LoVo (cell line): ENCODE results near the gene TMPRSS9.
A peak's percentile ranks its signal among the peaks of the same experiment; 100 is the strongest.
"Not testable (repeated sequence)": the region's sequence is repeated elsewhere in the genome, so short reads cannot be mapped to it uniquely, and the experiment has no call there.

Experiments used
- DNase-seq: peaks from one replicate; pipeline ENCODE4 v3.0.0-alpha.2; 2016; ENCODE audit warnings: low spot score

TMPRSS9 gene

GRCh38 chr19:2438178-2438577, 78.1 kb downstream of the TMPRSS9 start:
- DNase-seq: no peak

GRCh38 chr19:2440515-2440914, 80.5 kb downstream of the TMPRSS9 start:
- no peak for DNase-seq

- no peak for DNase-seq
These were observed 81.2 kb downstream of the TMPRSS9 start for GRCh38 chr19:2441096-2441752.

GRCh38 chr19:2443116-2443784, 83.2 kb downstream of the TMPRSS9 start:
- DNase-seq: no peak

GRCh38 chr19:2443785-2444182, 83.7 kb downstream of the TMPRSS9 start:
- no peak for DNase-seq

- DNase-seq: no peak
These were observed 84.4 kb downstream of the TMPRSS9 start for GRCh38 chr19:2444251-2445002.

- no peak for DNase-seq
These were observed 86.3 kb downstream of the TMPRSS9 start for GRCh38 chr19:2446381-2446780.

- no peak for DNase-seq
These were observed 89.0 kb downstream of the TMPRSS9 start for GRCh38 chr19:2449019-2449418.

- no peak for DNase-seq
These were observed 91.1 kb downstream of the TMPRSS9 start for GRCh38 chr19:2451138-2451537.

GRCh38 chr19:2451741-2452140, 91.7 kb downstream of the TMPRSS9 start:
- no peak for DNase-seq

GRCh38 chr19:2453431-2454025, 93.5 kb downstream of the TMPRSS9 start:
- DNase-seq: no peak

- DNase-seq: no peak
These were observed 94.3 kb downstream of the TMPRSS9 start for GRCh38 chr19:2454199-2454961.

- DNase-seq: no peak
These were observed 95.1 kb downstream of the TMPRSS9 start for GRCh38 chr19:2454962-2455850.

- DNase-seq: peak; percentile 26
These were observed 95.9 kb downstream of the TMPRSS9 start for GRCh38 chr19:2455851-2456570.

GRCh38 chr19:2457394-2458037, 97.5 kb downstream of the TMPRSS9 start:
- DNase-seq: no peak

GRCh38 chr19:2458054-2458453, 98.0 kb downstream of the TMPRSS9 start:
- DNase-seq: no peak

GRCh38 chr19:2458776-2459175, 98.7 kb downstream of the TMPRSS9 start:
- DNase-seq: not testable (repeated sequence)

GRCh38 chr19:2460245-2460644, 100.2 kb downstream of the TMPRSS9 start:
- no peak for DNase-seq

- DNase-seq: no peak
These were observed 101.9 kb downstream of the TMPRSS9 start for GRCh38 chr19:2461751-2462634.
